DMS153 treated with DMSO at 0.1 percent for 48 hours (cell line): ENCODE data around the gene RHO.
"Not testable (repeated sequence)": the region's sequence is repeated elsewhere in the genome, so short reads cannot be mapped to it uniquely, and the experiment has no call there.

Source experiments
- DNase-seq: peaks from one replicate; lab custom pipeline; 2025; ENCODE audit not compliant: unreplicated experiment; lab: John Stamatoyannopoulos, UW

RHO gene

GRCh38 chr3:129540776-129541516, 12.5 kb downstream of the RHO start:
- DNase-seq, result no peak

GRCh38 chr3:129542747-129543146, 14.3 kb downstream of the RHO start:
- no peak for DNase-seq

DNA sequence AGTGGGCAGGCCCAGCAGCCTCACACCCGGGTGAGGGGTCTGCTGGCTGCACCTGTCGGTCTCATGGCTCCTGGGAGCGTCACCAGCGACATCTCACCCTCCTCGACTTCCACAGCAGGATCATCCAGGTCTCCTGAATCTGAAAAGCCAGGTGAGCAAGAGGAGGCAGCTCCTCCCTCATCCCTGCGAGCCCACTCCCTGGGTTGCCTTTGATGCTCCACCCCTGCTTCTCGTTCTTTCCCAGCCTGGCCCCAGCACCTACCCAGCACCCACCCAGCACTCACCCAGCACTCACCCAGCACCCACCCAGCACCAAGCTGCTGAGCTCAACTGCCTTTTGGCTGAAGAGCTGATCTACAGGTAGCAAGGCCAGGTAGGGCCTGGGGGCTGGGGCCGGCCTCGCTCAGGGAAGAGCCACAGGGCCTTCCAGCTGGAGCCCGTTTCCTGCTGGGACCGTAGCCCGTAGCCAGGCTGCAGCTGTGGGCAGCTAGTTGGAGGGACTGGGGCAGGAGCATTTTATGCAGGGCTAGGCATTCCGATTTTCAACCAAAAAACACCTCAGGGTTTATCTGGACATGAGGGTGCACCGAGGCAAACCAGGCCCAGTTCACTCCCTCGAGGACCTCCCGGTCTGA, 14.8 kb downstream of the RHO start, which contains the start of gene H1-8:
Gene H1-8 (plus strand): TSS at position 20 of the 635 bp plus-strand sequence. CDS start 44 bp downstream, at position 64.
- DNase-seq, result no peak

DNA sequence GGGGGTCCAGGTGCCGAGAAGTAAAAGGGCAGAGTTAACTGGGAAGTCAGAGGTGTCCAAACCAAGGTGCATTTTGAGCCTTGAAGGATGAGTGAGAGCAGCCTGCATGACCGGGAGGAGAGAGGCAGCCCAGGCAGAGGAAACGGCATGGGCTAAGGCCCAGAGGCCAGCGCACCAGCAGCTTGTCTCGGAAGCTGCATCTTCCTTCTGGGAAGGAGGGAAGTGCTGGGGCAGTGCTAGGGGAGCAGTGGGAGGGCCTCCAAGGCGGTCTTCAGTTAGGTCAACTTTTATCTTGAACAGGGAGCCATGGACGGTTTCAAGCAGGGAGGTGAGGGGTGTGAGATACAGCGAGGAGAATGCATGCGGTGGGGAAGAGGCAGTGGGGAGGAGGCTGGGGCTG, 15.6 kb downstream of the RHO start:
- no peak for DNase-seq

DNA sequence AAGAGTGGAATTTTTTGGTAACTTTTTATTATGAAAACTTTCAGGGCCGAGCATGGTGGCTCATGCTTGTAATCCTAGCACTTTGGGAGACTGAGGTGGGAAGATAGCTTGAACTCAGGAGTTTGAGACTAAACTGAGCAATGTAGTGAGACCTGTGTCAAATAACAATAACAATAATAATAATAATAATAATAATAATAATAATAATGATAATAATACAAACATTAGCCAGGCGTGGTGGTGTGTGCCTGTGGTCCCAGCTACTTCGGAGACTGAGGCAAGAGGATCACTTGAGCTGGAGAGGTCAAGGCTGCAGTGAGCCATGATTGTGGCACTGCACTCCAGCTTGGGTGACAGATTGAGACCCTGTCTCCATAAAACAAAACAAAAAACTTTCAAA, 17.5 kb downstream of the RHO start:
- not testable (repeated sequence) for DNase-seq

GRCh38 chr3:129547241-129547640, 18.8 kb downstream of the RHO start:
- no peak for DNase-seq

DNA sequence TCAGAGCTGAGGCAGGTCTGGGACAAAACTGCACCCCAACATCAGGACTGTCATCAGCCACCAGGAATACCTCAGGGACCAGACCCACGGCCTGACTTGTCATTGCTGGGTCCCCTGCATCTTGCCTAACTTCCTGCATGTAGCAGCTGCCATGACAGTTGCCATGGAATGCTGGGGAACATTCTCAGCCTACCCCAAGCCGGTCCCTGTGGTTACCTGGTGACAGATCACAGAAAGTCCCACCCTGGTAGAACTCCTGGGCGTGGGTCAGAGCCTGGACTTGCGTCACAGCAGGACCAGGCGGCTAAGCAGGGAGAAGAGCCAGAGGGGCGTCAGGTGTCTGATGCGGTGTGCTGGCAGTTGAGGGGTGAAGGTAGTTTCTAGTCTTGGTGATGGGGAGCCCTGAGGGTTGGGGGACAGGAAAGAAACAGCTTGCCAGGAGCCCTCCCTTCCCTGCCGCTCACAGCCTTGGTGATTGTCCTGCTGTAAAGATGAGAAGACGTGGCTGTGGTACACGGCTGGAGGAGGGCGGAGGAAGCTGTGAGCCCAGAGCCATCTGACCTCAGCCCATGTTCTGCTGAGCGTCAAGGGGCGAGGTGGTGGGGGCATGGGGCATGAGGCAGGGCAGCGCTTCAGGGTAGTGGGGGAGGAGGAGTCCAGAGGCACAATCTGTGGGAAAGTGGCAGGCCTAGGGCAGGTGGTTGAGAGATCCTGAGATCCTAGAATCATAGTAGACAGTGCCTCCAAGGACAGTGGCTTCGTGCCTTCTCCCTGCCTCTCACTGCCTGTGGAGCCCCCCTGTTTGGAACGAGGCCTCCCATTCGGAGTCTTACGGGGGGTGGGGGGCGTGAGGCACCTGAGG, 19.9 kb downstream of the RHO start:
- DNase-seq, result no peak

DNA sequence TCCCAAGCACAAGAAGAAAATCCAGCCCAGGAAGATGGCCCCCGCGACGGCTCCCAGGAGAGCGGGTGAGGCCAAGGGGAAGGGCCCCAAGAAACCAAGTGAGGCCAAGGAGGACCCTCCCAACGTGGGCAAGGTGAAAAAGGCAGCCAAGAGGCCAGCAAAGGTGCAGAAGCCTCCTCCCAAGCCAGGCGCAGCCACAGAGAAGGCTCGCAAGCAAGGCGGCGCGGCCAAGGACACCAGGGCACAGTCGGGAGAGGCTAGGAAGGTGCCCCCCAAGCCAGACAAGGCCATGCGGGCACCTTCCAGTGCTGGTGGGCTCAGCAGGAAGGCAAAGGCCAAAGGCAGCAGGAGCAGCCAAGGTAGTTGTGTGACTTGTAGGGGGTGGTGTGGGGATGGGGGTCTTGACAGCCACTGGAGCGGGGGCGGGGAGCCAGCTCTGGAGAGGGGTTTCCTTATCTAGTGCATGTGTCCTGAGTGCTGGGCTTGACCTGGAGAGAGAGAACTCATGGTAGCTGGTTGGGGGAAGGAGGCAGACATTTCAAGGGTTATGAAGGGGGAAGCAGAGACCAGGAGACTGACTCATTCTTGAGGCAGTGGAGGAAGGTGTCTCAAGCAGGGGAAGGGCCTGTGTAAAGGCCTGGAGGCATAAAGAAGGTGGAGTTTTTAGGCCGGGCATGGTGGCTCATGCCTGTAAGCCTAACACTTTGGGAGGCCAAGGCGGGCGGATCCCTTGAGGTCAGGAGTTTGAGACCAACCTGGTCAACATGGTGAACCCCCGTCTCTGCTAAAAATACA, 20.8 kb downstream of the RHO start:
- DNase-seq, result no peak

DNA sequence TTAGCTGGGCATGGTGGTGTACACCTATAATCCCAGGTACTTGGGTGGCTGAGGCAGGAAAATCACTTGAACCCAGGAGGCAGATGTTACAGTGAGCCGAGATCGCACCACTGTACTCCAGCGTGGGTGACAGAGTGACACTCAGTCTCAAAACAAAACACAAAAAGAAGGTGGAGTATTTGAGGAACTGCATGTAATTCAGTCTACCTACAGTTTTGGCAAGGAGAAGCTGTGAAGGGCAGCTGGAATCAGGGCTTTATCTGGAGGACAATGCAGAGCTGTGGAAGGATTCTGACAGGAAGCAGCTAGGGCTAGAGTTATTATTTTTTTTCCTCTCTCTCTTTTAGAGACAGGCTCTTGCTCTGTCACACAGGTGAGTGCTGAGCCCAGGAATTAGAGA, 21.4 kb downstream of the RHO start:
- no peak for DNase-seq

DNA sequence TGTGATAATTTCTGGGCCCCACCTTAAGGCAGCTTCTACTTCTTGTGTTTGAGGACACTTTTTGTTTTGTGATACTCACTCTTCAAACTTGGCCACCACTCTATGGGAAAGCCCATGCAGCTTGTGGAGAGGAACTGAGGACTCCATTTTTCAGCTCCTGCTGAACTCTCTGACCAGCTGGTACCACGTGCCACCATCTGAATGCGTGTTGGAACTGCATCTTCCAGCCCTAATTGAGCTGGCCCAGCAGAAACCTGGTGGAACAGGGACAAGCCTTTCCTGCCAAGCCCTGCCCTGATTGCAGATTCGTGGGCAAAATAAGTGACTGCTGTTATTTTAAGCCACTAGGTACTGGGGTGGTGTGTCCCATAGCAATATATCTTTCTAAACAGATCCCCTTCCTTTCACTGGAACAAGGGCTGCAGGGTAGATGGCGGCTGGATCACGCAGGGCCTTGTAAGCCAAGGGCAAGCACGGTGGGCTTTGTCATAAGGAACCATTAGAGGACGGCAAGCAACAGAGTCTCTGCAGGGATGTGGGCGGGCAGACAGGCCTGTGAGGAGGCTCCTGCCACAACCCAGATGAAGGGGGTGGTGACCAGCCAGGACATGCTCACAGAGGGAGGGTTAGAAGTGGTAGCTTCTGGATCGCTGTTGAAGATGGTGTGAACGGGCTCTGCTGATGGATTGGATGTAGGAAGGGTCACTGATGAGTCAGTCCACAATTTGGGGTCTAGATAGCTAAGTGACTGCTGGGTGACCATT, 24.0 kb downstream of the RHO start:
- DNase-seq, result no peak

GRCh38 chr3:129553171-129553570, 24.7 kb downstream of the RHO start:
- no peak for DNase-seq

DNA sequence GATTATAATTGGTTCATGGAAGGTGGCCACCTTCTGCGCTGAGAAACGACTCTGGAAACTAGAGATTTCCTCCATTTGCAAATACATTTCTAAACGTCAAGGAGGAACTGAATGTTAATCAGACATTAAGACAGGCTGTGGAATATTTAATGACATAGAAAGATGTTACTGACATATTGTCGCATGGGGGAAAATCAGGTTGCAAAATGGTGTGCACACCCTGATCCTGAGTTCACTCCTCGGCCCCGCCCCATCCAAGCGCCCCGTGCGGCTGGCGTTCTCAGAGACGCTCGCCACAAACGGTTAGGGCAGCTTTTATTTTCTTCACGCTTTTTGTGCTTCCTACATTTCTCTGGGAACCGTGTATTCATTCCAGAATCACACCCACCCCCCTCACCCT, 25.3 kb downstream of the RHO start:
- no peak for DNase-seq

- DNase-seq, result no peak
Measured at GRCh38 chr3:129554356-129555152, 26.1 kb downstream of the RHO start.

DNA sequence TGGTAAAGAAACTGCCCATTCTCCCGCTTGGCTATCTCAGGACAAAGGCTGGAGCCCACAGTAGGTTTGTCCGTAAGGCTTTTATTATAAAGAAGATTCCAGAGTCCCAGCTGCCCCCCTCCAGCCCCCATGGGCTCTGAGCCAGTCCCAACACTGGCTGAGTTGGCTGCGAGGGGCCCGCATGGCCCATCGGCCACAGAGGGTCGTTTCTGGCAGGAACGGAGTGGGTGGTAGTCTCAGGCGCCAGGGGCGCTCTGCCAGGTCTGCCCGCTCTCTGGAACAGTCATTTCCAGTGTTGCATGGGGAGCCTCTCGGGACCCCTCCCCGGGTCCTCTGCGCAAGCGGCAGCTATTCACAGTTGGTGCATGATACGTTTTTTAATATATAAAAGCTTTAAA, 26.7 kb downstream of the RHO start:
- no peak for DNase-seq

DNA sequence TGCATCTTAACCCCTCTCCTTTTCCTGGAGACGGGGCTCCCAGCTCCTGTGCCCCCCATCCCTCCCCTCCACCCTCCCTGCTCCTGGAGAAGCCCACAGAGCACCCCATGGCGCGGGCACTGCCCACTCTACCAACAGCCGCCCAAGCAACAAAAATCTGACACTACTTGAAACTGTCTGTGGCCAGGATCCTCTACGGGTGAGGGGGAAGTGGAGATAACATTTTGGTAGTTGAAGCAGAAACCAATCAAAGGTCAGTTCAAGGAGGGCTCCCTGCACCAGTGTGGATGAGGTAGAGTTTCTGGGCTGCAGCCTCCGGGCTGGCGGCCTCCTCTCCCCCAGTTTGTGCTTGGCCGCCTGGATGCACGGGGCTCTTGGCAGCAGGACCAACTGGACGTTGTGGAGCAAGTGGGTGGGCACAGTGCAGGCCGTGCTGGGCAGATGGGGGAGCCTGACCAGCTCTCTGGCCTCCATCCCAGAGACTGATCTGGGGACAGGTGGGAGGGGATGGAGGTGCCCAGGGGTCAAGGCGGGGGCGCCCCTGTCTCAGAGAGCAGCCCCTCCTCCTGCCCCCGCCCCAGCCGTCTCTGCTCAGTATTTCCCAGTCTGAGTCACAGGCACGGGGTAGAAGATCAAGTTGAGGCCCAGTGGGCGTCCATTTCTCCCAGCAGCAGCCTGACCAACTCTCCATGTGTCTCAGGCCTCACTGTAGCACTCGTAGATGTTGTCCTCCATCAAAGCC, 27.3 kb downstream of the RHO start:
- no peak for DNase-seq

- DNase-seq, result no peak
Measured at GRCh38 chr3:129556358-129556695, 27.9 kb downstream of the RHO start.

- DNase-seq, result no peak
Measured at GRCh38 chr3:129556890-129557547, 28.6 kb downstream of the RHO start.

GRCh38 chr3:129557548-129557894, 29.1 kb downstream of the RHO start:
- no peak for DNase-seq
